C4-2B (cell line): ENCODE results near the gene TRAF3.

ENCODE experiments used
- CTCF ChIP-seq: fragments of 450-650 bp; conservative IDR thresholded peaks from 2 replicates; pipeline ENCODE4 v1.5.1; 2017; ENCODE audit warnings: mild to moderate bottlenecking
- ZFX ChIP-seq: fragments of 450-650 bp; IDR thresholded peaks from 2 replicates; pipeline ENCODE4 v1.6.1; 2017

DNA sequence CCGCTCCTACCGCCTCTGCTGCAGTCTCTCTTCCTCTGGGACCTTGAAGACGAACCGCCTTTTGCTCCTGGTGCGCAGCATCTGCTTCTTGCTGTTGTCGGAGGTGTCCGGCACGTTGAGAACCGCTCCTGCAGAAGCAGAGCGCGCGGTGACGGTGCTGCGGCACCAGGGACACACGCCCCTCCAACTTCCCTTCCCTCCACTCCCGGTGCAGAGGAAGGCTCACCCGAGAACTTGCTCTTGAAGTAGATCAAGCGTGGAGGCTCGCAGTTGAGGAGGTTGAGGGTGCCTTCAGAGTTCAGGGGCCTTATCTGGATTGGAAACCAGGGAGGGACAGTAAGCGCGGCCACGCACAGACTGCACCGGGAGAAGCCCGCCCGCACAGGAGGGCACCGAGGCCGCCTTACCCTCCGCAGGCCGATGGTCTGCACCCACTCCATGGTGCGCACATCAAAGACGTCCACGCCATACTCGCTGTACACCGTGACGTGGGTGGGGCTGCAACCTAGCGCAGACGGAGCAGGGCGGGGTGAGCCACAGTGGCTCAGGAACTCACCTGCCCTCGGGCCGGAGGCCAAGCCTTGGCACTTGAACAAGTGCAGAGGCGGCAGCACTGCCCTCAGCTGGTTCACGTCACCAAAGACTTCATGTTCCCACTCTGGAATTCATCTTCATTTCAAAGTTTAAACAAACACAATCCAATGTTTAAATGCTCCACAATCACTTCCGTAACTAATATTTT, 162.7 kb downstream of the TRAF3 start:
- TF ChIP-seq CTCF (no peak), ZFX (no peak)
